ENCODE measurements around the gene KRT6A. TPM values are rescaled to one million over a fixed set of nuclear protein-coding genes. Genes with fewer than 3 reads are reported as not detected.

Gene KRT6A
- total RNA-seq, 1 experiment from 2014 or later: not detected

GRCh38 chr12:52529846-52530245 is 36.8 kb upstream of the KRT6A start:
- H3K36me3 ChIP-seq: no peaks in the 10 kb centered on the region
- H3K27ac ChIP-seq: no peak overlapping the region
- peaks cover 3% of the 10 kb centered on the region; the same call in 1 of the 2 replicates for H3K27me3 ChIP-seq
- DNase-seq: no peak
- H3K9me3 ChIP-seq (replicated peaks): no peaks in the 10 kb centered on the region
- no peak overlapping the region for H3K4me3 ChIP-seq
- H3K4me1 ChIP-seq: no peaks in the 10 kb centered on the region

DNA sequence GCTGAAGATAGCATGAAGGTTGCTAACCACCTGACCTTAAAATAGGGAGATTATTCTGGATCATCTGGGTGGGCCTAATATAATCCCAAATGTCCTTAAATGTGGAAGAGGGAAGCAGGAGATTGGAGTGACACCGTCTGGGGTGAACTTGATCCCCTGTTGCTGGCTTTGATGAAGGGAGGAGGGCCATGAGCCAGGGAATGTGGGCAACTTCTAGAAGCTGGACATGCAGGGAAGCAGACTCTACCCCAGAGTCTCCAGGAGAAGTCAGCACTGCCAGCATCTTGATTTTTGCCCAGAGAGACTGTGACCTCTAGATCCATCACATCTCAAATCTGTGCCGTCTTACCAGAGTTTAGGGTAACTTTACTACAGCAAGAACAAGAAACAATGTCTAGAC is 36.4 kb upstream of the KRT6A start:
- no peak overlapping the region for H3K27ac ChIP-seq
- no peaks in the 10 kb centered on the region for H3K36me3 ChIP-seq
- DNase-seq: no peak
- peaks cover 3% of the 10 kb centered on the region; the same call in 1 of the 2 replicates for H3K27me3 ChIP-seq
- no peaks in the 10 kb centered on the region for H3K9me3 ChIP-seq (replicated peaks)
- H3K4me3 ChIP-seq: no peak overlapping the region
- H3K4me1 ChIP-seq: no peaks in the 10 kb centered on the region

GRCh38 chr12:52528641-52529143 is 35.6 kb upstream of the KRT6A start:
- no peak for DNase-seq

DNA sequence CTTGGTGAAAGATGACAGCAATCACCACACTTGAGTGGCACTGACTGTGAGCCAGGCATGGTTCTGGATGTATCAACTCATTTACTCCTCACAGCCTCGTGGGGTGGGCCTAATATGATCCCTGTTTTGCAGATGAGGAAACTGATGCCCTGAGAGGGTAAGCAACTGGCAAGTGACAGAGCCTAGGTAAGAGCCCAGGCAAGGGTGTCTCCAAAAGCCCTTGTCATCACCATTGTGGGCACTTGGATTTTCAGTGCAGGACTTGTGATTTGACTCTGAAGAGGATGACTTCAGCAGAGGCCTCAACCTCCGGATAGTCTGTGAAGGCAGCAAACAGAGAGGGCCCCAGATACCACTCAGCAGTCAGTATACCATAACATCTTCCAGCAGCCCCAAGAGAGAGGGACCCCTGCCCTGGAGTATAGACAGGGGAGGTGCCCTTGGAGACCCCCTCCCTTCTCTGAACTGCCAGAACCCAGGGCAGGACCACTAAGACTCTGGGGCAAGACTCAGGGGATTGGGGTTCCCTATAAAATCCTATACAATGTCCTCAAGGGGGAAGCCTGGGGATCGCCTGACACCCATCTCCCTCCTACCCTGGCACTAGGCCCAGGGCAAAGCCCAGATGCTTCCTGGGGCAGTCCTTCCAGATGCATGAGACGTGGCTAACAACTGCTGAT is 34.2 kb upstream of the KRT6A start:
- no peaks in the 10 kb centered on the region for H3K4me1 ChIP-seq
- DNase-seq: no peak
- H3K9me3 ChIP-seq (replicated peaks): no peaks in the 10 kb centered on the region
- H3K27me3 ChIP-seq: no peaks in the 10 kb centered on the region; the same call in 1 of the 2 replicates
- no peak overlapping the region for H3K4me3 ChIP-seq
- no peak overlapping the region for H3K27ac ChIP-seq
- no peaks in the 10 kb centered on the region for H3K36me3 ChIP-seq

More at GRCh38 chr12:52528641-52529143, 35.6 kb upstream of the KRT6A start:
- H3K9me3 ChIP-seq (replicated peaks): no peaks in the 10 kb centered on the region
- no peaks in the 10 kb centered on the region for H3K36me3 ChIP-seq
- no peak overlapping the region for H3K27ac ChIP-seq
- no peak overlapping the region for H3K4me3 ChIP-seq
- H3K4me1 ChIP-seq: no peaks in the 10 kb centered on the region
- H3K27me3 ChIP-seq: peaks cover 3% of the 10 kb centered on the region; the same call in 1 of the 2 replicates

DNA sequence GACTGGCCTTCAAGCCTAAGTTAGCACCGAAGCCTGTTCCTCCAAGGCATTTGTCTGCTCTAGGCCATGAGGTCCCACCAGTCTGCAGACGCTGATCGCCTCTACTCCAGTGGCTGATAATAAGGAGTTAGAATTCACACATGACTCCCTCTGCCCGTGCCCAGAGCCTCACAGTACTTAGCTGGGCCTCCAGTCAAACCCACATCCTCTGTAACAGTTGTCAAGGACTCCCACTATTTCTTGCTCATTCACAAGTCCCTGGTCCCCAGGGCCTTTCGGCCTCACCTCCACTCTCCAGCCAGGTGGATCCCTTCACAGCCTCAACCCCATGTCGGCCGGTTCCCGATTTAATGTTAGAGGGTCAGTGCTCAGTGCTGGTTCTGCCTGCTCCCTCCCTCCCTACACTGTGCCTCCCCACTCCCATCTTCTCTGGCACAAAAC is 33.5 kb upstream of the KRT6A start:
- no peak for DNase-seq
- Histone ChIP-seq H3K27me3 (no peaks in the 10 kb centered on the region; the same call in 1 of the 2 replicates), H3K36me3 (no peaks in the 10 kb centered on the region), H3K4me3 (no peak overlapping the region), H3K9me3 (replicated peaks) (no peaks in the 10 kb centered on the region), H3K27ac (no peak overlapping the region), H3K4me1 (no peaks in the 10 kb centered on the region)

DNA sequence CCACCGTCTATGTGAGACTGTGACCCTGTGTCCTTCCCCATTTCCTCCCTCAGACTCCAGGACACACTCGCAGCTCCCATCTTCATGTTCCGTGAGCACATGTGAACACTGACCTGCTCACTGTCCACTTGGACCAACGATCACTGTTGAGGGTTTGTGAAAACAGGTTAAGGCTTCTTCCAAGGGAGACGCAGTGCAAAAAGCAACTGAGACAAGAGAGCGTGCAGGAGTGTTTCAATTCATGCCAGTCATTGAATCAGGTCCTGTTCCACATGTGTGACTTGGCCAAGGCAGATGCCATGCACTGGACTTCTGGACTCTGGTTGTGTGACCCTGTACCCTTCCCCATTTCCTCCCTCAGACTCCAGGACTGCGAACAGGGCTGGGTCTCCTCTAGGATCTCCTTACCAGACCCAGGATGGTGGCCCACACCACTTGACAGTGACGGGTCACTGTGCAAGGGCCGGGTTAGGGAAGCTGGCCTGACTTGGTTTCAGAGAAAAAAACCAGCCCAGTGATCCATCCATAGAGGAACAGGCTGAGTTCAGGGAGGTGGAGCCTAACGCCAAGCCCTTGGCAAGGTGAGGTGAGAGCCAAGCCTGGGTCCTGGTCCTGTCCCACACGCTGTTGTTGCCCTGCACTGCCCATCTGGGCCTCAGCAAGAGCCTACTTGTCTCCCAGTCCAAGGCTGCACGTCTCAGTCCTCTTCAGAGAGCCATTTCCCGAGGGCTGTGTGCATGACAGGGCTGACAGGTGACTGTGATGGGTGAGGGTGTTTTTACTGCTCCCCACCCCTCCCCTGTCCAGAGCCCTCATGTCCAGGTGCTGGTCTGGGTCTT is 32.8 kb upstream of the KRT6A start:
- Histone ChIP-seq H3K4me1 (no peaks in the 10 kb centered on the region), H3K27me3 (no peaks in the 10 kb centered on the region; the same call in 1 of the 2 replicates), H3K36me3 (no peaks in the 10 kb centered on the region), H3K4me3 (no peak overlapping the region), H3K9me3 (replicated peaks) (no peaks in the 10 kb centered on the region), H3K27ac (no peak overlapping the region)
- no peak for DNase-seq

DNA sequence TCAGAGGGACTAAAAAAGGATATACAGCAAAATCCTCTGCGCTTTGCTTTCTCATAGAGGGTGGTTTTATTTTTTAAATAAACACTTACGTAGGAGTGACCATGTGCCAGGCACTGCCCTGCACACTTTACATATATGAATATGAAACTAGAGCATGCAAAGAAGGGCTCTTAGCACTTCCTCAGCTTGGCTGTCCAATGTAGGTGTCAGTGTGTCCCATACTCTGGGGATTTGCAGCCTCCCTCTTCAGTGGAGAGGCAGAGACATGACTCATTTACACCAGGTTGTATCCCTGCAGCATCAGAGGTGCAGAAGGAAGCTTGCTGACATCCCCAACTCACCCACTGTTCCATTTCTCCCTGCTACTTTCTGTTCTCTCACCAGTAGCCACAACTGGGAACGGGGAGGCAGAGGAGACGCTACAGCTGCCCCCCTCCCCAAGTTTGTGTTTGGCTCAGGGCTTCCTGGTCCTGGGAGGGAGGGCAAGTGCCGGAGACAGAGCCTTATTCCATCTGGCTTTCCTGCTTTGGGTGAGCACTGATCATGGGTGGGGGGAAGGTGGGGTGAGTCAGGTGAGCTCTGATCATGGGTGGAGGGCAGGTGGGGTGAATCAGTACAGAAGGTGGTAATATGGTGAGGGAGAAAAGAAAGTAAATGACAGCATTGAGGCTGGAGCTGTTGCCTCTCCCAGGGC is 32.0 kb upstream of the KRT6A start:
- H3K4me1 ChIP-seq: no peaks in the 10 kb centered on the region
- no peak for DNase-seq

GRCh38 chr12:52524241-52524897 is 31.3 kb upstream of the KRT6A start:
- Histone ChIP-seq H3K4me1 (no peaks in the 10 kb centered on the region), H3K27ac (no peak overlapping the region), H3K36me3 (no peaks in the 10 kb centered on the region), H3K9me3 (replicated peaks) (no peaks in the 10 kb centered on the region), H3K4me3 (no peak overlapping the region), H3K27me3 (no peaks in the 10 kb centered on the region)
- DNase-seq: no peak

More for the DNA sequence above, 32.0 kb upstream of the KRT6A start:
- no peaks in the 10 kb centered on the region for H3K36me3 ChIP-seq
- no peak overlapping the region for H3K27ac ChIP-seq
- H3K9me3 ChIP-seq (replicated peaks): no peaks in the 10 kb centered on the region
- no peaks in the 10 kb centered on the region; the same call in 1 of the 2 replicates for H3K27me3 ChIP-seq
- H3K4me3 ChIP-seq: no peak overlapping the region

DNA sequence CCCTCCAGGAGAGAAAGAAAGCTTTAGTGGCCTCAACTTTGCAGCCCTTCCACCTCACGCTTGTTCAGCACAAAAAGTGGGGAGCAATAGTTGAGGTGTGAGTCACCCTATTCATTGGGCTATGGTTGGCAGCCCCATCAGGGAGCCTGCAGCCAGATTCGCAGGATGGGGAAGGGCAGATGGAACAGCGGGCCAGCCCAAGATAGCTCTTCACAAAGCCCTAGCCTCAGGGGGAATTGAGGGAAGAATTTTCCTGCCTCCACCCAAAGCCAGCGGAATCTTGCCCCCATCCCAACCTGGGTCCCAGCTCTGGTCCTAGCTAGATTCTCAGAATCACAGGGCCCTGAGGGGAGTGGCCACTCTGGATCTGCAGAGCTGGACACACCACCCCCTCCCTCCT is 30.8 kb upstream of the KRT6A start:
- Histone ChIP-seq H3K4me3 (no peak overlapping the region), H3K27me3 (no peaks in the 10 kb centered on the region), H3K36me3 (no peaks in the 10 kb centered on the region), H3K9me3 (replicated peaks) (no peaks in the 10 kb centered on the region), H3K27ac (no peak overlapping the region), H3K4me1 (no peaks in the 10 kb centered on the region)
- no peak for DNase-seq

DNA sequence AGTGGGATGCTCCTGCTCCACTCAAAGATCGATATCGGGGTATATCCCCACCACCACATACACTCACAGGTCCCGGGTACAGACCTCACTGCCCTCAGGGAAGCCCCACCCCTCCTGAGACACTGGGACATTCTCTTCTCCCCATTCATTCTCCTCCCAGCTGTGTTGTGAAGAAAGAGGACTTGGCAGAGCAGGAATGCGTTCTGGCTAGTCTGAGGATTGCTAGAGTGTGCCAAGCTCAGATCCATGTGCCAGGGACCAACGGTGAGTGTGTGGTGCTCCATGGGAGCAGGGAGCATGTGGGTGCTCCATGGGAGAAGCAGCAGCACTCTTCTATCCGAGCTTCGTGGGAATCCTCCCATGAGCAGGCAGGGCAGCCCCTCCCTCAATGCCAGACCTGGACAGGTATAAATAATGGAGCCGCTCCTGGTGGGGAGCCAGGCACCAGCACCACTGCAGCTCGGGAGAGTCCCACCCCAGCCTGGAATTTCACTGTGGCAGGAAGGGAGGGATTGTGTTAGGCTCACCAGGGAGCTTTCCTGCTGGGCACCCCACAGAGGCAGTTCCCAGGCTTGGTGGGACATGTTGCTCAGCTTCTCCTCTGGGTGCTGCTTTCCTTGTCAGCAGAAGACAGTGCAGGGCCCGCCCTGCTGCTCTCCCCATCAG is 29.4 kb upstream of the KRT6A start:
- Histone ChIP-seq H3K4me1 (no peaks in the 10 kb centered on the region), H3K27ac (no peak overlapping the region), H3K9me3 (replicated peaks) (no peaks in the 10 kb centered on the region), H3K27me3 (no peaks in the 10 kb centered on the region), H3K4me3 (no peak overlapping the region), H3K36me3 (no peaks in the 10 kb centered on the region)
- no peak for DNase-seq

DNA sequence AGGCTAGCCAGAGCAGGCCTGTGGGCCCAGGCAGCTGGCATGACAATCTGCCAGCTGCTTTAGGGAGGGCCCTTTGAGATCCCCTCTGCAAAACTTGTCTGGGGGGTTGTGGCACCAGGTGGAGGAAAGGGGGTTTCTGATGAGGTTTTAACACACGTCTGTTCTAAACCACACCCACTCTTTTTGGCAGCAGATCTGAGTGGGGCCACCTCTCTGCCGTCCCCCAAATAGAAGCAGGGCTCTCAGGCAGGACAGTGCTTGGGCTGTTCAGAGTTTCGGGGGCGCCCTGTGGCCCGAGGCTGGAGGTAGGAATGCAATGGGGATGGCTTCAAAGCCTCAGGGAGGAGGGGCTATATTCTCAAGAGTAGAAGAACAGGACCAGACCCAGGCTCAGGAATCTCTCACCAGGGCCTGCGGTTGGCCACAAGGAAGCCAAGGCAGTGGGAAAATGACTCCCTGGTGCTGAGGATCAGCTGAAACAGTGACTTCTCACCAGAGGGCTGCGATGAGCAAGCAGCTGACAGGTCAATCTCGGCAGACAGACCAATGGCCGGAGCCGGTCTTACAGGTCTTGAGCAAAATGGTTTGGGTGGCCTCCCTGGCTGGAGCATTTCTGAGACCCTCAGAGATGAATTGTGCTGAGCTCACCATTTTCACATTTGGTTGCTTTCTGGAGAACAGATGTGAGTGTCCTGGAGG is 28.7 kb upstream of the KRT6A start:
- no peaks in the 10 kb centered on the region for H3K36me3 ChIP-seq
- no peak overlapping the region for H3K4me3 ChIP-seq
- peak in 1 of 2 experiments; percentile 5 for DNase-seq
- H3K27ac ChIP-seq: no peak overlapping the region
- no peaks in the 10 kb centered on the region for H3K4me1 ChIP-seq
- no peaks in the 10 kb centered on the region for H3K9me3 ChIP-seq (replicated peaks)
- no peaks in the 10 kb centered on the region for H3K27me3 ChIP-seq

DNA sequence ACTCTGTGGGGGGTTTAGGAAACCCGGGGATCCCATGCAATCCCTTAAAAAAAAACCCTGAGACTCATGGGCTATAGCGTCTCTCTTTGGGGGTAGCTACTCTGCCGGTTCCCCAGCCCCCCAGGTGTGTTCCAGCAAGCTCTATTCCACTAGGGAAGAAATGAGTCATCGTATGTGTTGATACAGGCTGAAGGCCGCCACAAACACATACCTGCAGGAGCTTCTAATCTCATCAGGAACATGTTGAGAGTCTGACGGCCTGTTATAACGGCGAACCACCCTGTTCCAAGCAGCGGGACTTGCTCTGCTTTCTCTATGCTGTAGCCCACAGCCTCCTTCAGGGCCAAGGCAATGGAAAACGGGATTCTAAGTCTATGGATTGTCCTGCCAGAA is 28.1 kb upstream of the KRT6A start:
- Histone ChIP-seq H3K4me1 (no peaks in the 10 kb centered on the region), H3K9me3 (replicated peaks) (no peaks in the 10 kb centered on the region), H3K27ac (no peak overlapping the region), H3K4me3 (no peak overlapping the region), H3K36me3 (no peaks in the 10 kb centered on the region), H3K27me3 (no peaks in the 10 kb centered on the region)
- DNase-seq: no peak

GRCh38 chr12:52519826-52520662 is 27.0 kb upstream of the KRT6A start, which contains the start of gene KRT5:
TSS of gene KRT5 (minus strand) at chr12:52520394. CDS start at chr12:52520296, 98 bp downstream.
- H3K27ac ChIP-seq: no peak within 1 kb of the TSS
- no peak for DNase-seq
- H3K4me1 ChIP-seq: no peaks in the 10 kb centered on the region
- H3K9me3 ChIP-seq (replicated peaks): no peaks in the 10 kb centered on the region
- no peaks in the 10 kb centered on the region for H3K27me3 ChIP-seq
- H3K4me3 ChIP-seq: no peak within 1 kb of the TSS
- H3K36me3 ChIP-seq: no peaks in the 10 kb centered on the region
